K562 (cell line): Measurements from ENCODE around the gene WWOX.

Experiments
- BRCA1 ChIP-seq, 2 experiments: fragments of 450-650 bp in 1 of 2; sonication (generic) in 1 of 2; formaldehyde crosslinking in 1 of 2; IDR thresholded peaks; 2 replicates each; pipeline versions ENCODE4 v1.5.0 to v1.6.1; 2017 to 2020; ENCODE audit warnings: mild to moderate bottlenecking in 1 of 2, missing genetic modification reagents in 1 of 2
- CEBPZ ChIP-seq: fragments of 150-350 bp; IDR thresholded peaks from 2 replicates; pipeline ENCODE4 v1.6.1; 2014; ENCODE audit warnings: low read depth, mild to moderate bottlenecking, low read length, borderline replicate concordance
- CHD4 ChIP-seq: fragments of 200-600 bp; sonication (generic); IDR thresholded peaks from 3 replicates; pipeline ENCODE4 v1.6.1; 2012; ENCODE audit warnings: low read depth, mild to moderate bottlenecking, mixed read lengths, low read length, inconsistent platforms; ENCODE audit not compliant: insufficient read depth, insufficient replicate concordance, poor library complexity, severe bottlenecking
- CTCF ChIP-seq, 3 experiments: IDR thresholded peaks in 2 of 3; conservative IDR thresholded peaks in 1 of 3; 2 replicates each; pipeline ENCODE4 v1.5.1; 2011 to 2012; ENCODE audit warnings: low read length in 3 of 3, mild to moderate bottlenecking in 3 of 3, control low read depth in 2 of 3, improper control_type of control experiment in 1 of 3, inconsistent platforms in 1 of 3, low read depth in 1 of 3, mixed read lengths in 1 of 3, moderate library complexity in 1 of 3; ENCODE audit not compliant: insufficient read depth in 2 of 3
- MXI1 ChIP-seq: IDR thresholded peaks from 2 replicates; pipeline ENCODE4 v1.6.1; 2011; ENCODE audit warnings: low read depth, mild to moderate bottlenecking, improper control_type of control experiment, low read length
- NRF1 ChIP-seq, 2 experiments: fragments of 450-650 bp; IDR thresholded peaks in 1 of 2; conservative IDR thresholded peaks in 1 of 2; 2 replicates each; pipeline ENCODE4 v1.6.1; 2014; ENCODE audit warnings: mild to moderate bottlenecking in 2 of 2
- POLR2A ChIP-seq: fragments of 450-650 bp; conservative IDR thresholded peaks from 2 replicates; pipeline ENCODE4 v1.6.1; 2016
- RBM15 ChIP-seq: fragments of 200-400 bp; formaldehyde crosslinking; IDR thresholded peaks from 2 replicates; pipeline ENCODE4 v1.6.1; 2018; ENCODE audit warnings: mild to moderate bottlenecking, low read length, moderate library complexity; ENCODE audit not compliant: insufficient read depth
- SETDB1 ChIP-seq: IDR thresholded peaks from one replicate; pipeline ENCODE4 v1.6.1; 2012; ENCODE audit warnings: low read length, control low read depth, inconsistent platforms
- SREBF2 ChIP-seq: sonication (generic); formaldehyde crosslinking; IDR thresholded peaks from 2 replicates; pipeline ENCODE4 v1.4.0; 2020; ENCODE audit warnings: mild to moderate bottlenecking, missing genetic modification reagents
- ZBTB5 ChIP-seq: fragments of 450-650 bp; IDR thresholded peaks from 2 replicates; pipeline ENCODE4 v1.6.1; 2017; ENCODE audit warnings: antibody characterized with exemption
- TF ChIP-seq, protein P1 (sequence below): sonication (generic); formaldehyde crosslinking; IDR thresholded peaks from 2 replicates; pipeline ENCODE4 v1.8.1; 2022; ENCODE audit warnings: missing genetic modification reagents
- TF ChIP-seq, protein P2 (sequence below): fragments of 250-450 bp; sonication (Bioruptor Pico); IDR thresholded peaks from 2 replicates; pipeline ENCODE4 v1.8.0; 2022; ENCODE audit warnings: moderate library complexity, mild to moderate bottlenecking, inconsistent platforms

- no peak for TF ChIP-seq RBM15
- no peak for TF ChIP-seq CHD4
- TF ChIP-seq SETDB1: no peak
- no peak for TF ChIP-seq POLR2A
- TF ChIP-seq, protein P1, sequence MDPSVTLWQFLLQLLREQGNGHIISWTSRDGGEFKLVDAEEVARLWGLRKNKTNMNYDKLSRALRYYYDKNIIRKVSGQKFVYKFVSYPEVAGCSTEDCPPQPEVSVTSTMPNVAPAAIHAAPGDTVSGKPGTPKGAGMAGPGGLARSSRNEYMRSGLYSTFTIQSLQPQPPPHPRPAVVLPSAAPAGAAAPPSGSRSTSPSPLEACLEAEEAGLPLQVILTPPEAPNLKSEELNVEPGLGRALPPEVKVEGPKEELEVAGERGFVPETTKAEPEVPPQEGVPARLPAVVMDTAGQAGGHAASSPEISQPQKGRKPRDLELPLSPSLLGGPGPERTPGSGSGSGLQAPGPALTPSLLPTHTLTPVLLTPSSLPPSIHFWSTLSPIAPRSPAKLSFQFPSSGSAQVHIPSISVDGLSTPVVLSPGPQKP (CRISPR knock-in tag): no peak
- TF ChIP-seq MXI1: no peak
- TF ChIP-seq ZBTB5: no peak
- TF ChIP-seq NRF1 (conservative IDR thresholded peaks at IDR 0.05 in 1 of 2, IDR thresholded peaks at IDR 0.05 in 1 of 2): no peak
- no peak for TF ChIP-seq SREBF2 (CRISPR knock-in tag)
- no peak for TF ChIP-seq BRCA1 (IDR thresholded peaks at IDR 0.05)
- no peak for TF ChIP-seq BRCA1 (CRISPR knock-in tag; IDR thresholded peaks at IDR 0.05)
- no peak for TF ChIP-seq CTCF (IDR thresholded peaks at IDR 0.05 in 2 of 3, conservative IDR thresholded peaks at IDR 0.05 in 1 of 3; ENCODE audit: insufficient read depth in 2 of 3, low read depth in 1 of 3, low read length in 3 of 3)
- TF ChIP-seq, protein P2, sequence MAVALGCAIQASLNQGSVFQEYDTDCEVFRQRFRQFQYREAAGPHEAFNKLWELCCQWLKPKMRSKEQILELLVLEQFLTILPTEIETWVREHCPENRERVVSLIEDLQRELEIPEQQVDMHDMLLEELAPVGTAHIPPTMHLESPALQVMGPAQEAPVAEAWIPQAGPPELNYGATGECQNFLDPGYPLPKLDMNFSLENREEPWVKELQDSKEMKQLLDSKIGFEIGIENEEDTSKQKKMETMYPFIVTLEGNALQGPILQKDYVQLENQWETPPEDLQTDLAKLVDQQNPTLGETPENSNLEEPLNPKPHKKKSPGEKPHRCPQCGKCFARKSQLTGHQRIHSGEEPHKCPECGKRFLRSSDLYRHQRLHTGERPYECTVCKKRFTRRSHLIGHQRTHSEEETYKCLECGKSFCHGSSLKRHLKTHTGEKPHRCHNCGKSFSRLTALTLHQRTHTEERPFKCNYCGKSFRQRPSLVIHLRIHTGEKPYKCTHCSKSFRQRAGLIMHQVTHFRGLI (CRISPR knock-in tag): no peak
- TF ChIP-seq CEBPZ: no peak
These were observed 650.4 kb downstream of the WWOX start for GRCh38 chr16:78749745-78750268.
